HEK293 (cell line): ENCODE results near the gene ING4.

Source experiments
- CTCF ChIA-PET: fragments of 350-600 bp; formaldehyde crosslinking; extraction: SDS; loops from one replicate; lab custom pipeline; 2021; ENCODE audit warnings: antibody characterized with exemption; lab: Yijun Ruan, JAX
- POLR2A ChIA-PET: fragments of 300-600 bp; formaldehyde crosslinking; extraction: SDS; loops from one replicate; lab custom pipeline; 2020; ENCODE audit warnings: antibody characterized with exemption, inconsistent platforms; lab: Yijun Ruan, JAX
- H3K27ac ChIP-seq: fragments of 200-500 bp; sonication (Bioruptor generic); 2 replicates; pipeline ENCODE4 v1.5.1; 2014; ENCODE audit warnings: low read depth, low read length, control low read depth, inconsistent platforms; ENCODE audit errors: extremely low read depth
- H3K36me3 ChIP-seq, 2 experiments: fragments of 200-500 bp in 1 of 2; sonication (Bioruptor generic) in 1 of 2; 1 replicate in 1 of 2; 2 replicates in 1 of 2; pipeline ENCODE4 v1.5.1; 2014 to 2017; ENCODE audit warnings: inconsistent platforms in 2 of 2, low read length in 2 of 2; ENCODE audit not compliant: control insufficient read depth in 2 of 2, insufficient read depth in 1 of 2
- H3K4me1 ChIP-seq: fragments of 200-500 bp; sonication (Bioruptor generic); 2 replicates; pipeline ENCODE4 v1.5.1; 2014; ENCODE audit warnings: mild to moderate bottlenecking, low read length, inconsistent platforms; ENCODE audit not compliant: control insufficient read depth, insufficient read depth
- H3K4me3 ChIP-seq: 2 replicates; pipeline ENCODE4 v1.5.1; 2011; ENCODE audit warnings: low read depth, mild to moderate bottlenecking, control low read depth, low read length, moderate library complexity
- H3K9me3 ChIP-seq: fragments of 200-500 bp; sonication (Bioruptor generic); 2 replicates; pipeline ENCODE4 v1.5.1; 2014; ENCODE audit warnings: low read depth, low read length, inconsistent platforms; ENCODE audit not compliant: control insufficient read depth, insufficient read depth
- ATF2 ChIP-seq: fragments of 450-650 bp; formaldehyde crosslinking; IDR thresholded peaks from 2 replicates; pipeline ENCODE4 v1.5.1; 2016; ENCODE audit warnings: missing biosample characterization, missing genetic modification characterization, low read depth
- GLIS1 ChIP-seq: fragments of 450-650 bp; formaldehyde crosslinking; IDR thresholded peaks from 2 replicates; pipeline ENCODE4 v1.5.1; 2016; ENCODE audit warnings: missing biosample characterization, missing genetic modification characterization
- KLF16 ChIP-seq: fragments of 450-650 bp; formaldehyde crosslinking; IDR thresholded peaks from 2 replicates; pipeline ENCODE4 v1.5.1; 2017; ENCODE audit warnings: missing biosample characterization, missing genetic modification characterization
- OSR2 ChIP-seq: fragments of 450-650 bp; formaldehyde crosslinking; IDR thresholded peaks from 2 replicates; pipeline ENCODE4 v1.5.1; 2016; ENCODE audit warnings: missing biosample characterization, missing genetic modification characterization
- SP3 ChIP-seq: fragments of 450-650 bp; formaldehyde crosslinking; IDR thresholded peaks from 2 replicates; pipeline ENCODE4 v1.5.1; 2016; ENCODE audit warnings: missing biosample characterization, missing genetic modification characterization
- SP7 ChIP-seq: fragments of 450-650 bp; formaldehyde crosslinking; IDR thresholded peaks from 2 replicates; pipeline ENCODE4 v1.5.1; 2016; ENCODE audit warnings: missing biosample characterization, missing genetic modification characterization
- WT1 ChIP-seq: fragments of 450-650 bp; formaldehyde crosslinking; IDR thresholded peaks from 2 replicates; pipeline ENCODE4 v1.5.1; 2016; ENCODE audit warnings: missing biosample characterization, missing genetic modification characterization
- ZBTB48 ChIP-seq: fragments of 450-650 bp; formaldehyde crosslinking; IDR thresholded peaks from 2 replicates; pipeline ENCODE4 v1.5.1; 2016; ENCODE audit warnings: missing biosample characterization, missing genetic modification characterization
- ZNF114 ChIP-seq: fragments of 450-650 bp; formaldehyde crosslinking; IDR thresholded peaks from 2 replicates; pipeline ENCODE4 v1.5.0; 2017; ENCODE audit warnings: missing biosample characterization, missing genetic modification characterization
- ZNF140 ChIP-seq: fragments of 450-650 bp; formaldehyde crosslinking; IDR thresholded peaks from 2 replicates; pipeline ENCODE4 v1.5.1; 2016; ENCODE audit warnings: missing biosample characterization, missing genetic modification characterization
- ZNF266 ChIP-seq: fragments of 450-650 bp; formaldehyde crosslinking; IDR thresholded peaks from 2 replicates; pipeline ENCODE4 v1.5.1; 2016; ENCODE audit warnings: missing biosample characterization, missing genetic modification characterization, low read depth
- ZNF37A ChIP-seq: fragments of 450-650 bp; IDR thresholded peaks from 2 replicates; pipeline ENCODE4 v1.5.1; 2018; ENCODE audit warnings: missing biosample characterization, missing genetic modification characterization
- ZNF391 ChIP-seq: fragments of 450-650 bp; formaldehyde crosslinking; IDR thresholded peaks from 2 replicates; pipeline ENCODE4 v1.5.1; 2016; ENCODE audit warnings: low read depth, missing biosample characterization, missing genetic modification characterization, borderline replicate concordance
- ZNF394 ChIP-seq: fragments of 450-650 bp; formaldehyde crosslinking; IDR thresholded peaks from 2 replicates; pipeline ENCODE4 v1.5.1; 2016; ENCODE audit warnings: missing biosample characterization, missing genetic modification characterization, mild to moderate bottlenecking, moderate library complexity, borderline replicate concordance
- ZNF501 ChIP-seq: fragments of 450-650 bp; formaldehyde crosslinking; IDR thresholded peaks from 2 replicates; pipeline ENCODE4 v1.5.1; 2016; ENCODE audit warnings: missing biosample characterization, missing genetic modification characterization
- ZNF510 ChIP-seq: fragments of 450-650 bp; formaldehyde crosslinking; IDR thresholded peaks from 2 replicates; pipeline ENCODE4 v1.5.1; 2018; ENCODE audit warnings: mild to moderate bottlenecking, missing genetic modification characterization, missing biosample characterization; ENCODE audit not compliant: insufficient replicate concordance
- ZNF514 ChIP-seq: fragments of 450-650 bp; formaldehyde crosslinking; IDR thresholded peaks from 2 replicates; pipeline ENCODE4 v1.5.1; 2016; ENCODE audit warnings: missing biosample characterization, missing genetic modification characterization
- ZNF658 ChIP-seq: fragments of 450-650 bp; formaldehyde crosslinking; IDR thresholded peaks from 2 replicates; pipeline ENCODE4; 2016; ENCODE audit warnings: missing biosample characterization, missing genetic modification characterization
- ZNF677 ChIP-seq: fragments of 450-650 bp; IDR thresholded peaks from 2 replicates; pipeline ENCODE4 v1.5.0; 2018; ENCODE audit warnings: missing biosample characterization, mild to moderate bottlenecking, missing genetic modification characterization, moderate library complexity
- ZNF785 ChIP-seq: fragments of 450-650 bp; formaldehyde crosslinking; IDR thresholded peaks from 2 replicates; pipeline ENCODE4 v1.5.1; 2016; ENCODE audit warnings: missing biosample characterization, missing genetic modification characterization
- ZXDB ChIP-seq: fragments of 450-650 bp; formaldehyde crosslinking; IDR thresholded peaks from 2 replicates; pipeline ENCODE4 v1.5.1; 2016; ENCODE audit warnings: missing biosample characterization, missing genetic modification characterization
- TF ChIP-seq, protein P1 (sequence below): fragments of 450-650 bp; formaldehyde crosslinking; IDR thresholded peaks from 2 replicates; pipeline ENCODE4 v1.5.1; 2016; ENCODE audit warnings: missing biosample characterization, missing genetic modification characterization, borderline replicate concordance
- TF ChIP-seq, protein P2 (sequence below): fragments of 450-650 bp; formaldehyde crosslinking; IDR thresholded peaks from 2 replicates; pipeline ENCODE4 v1.5.1; 2017; ENCODE audit warnings: missing biosample characterization, mild to moderate bottlenecking, missing genetic modification characterization, moderate library complexity

The ING4 gene

DNA sequence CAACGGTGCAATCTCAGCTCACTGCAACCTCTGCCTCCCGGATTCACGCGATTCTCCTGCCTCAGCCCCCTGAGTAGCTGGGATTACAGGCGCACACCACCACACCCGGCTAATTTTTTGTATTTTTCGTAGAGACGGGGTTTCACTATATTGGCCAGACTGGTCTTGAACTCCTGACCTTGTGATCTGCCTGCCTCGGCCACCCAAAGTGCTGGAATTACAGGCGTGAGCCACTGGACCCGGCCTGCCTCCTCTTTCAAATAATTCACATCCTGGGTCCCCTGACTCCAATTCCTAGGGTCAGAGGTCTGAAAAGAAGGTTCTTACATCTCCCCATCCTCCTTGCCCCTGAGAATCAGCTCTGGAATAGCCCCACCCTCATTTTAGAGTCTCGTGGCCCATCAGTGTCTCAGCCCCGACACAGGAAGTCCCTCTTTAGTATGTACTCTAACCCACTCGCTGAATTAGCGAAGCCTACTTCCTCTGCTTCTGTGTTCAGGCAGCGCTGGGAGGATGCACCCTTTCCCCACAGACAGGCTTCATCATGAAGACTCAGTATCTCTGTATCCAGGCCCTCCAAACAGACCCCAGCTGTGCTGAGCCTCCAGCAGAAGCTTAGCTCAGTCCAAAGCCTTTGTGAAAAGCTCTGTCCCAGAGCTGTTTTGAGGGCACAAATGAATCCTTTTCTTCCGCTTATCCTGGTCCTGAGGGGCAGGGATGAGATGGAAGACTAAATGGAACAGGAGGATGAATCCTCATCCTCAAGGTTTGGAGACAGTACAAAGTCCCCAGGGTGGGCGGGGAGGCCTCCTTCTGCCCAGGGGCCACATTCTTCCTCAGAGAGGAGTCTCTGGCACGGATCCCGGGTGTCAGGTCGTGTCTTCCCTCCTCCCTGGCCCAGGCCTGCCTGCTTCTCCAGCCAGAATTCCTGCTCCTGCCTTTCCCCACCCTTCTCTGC is 30.6 kb downstream of the ING4 start:
- Histone ChIP-seq H3K9me3 (no peaks in the 10 kb centered on the region), H3K27ac (no peak overlapping the region), H3K4me3 (no peak overlapping the region), H3K36me3 (no peaks in the 10 kb centered on the region), H3K4me1 (peaks cover 3% of the 10 kb centered on the region; the same call in 1 of the 2 replicates)
- POLR2A ChIA-PET, result interaction anchor here (0.6 to 1.1 kb wide), 4 partner anchors 36 to 219 kb away, joined by 3 to 5 read pairs (median 4); partner anchors contain the start of genes CDCA3, COPS7A and NOP2
- TF ChIP-seq ZBTB48 (tag by site-specific recombination) (0 out of 2 replicates have a peak, but pooled peaks have one; percentile 31), ZNF394 (0 out of 2 replicates have a peak, but pooled peaks have one; percentile 15), SP3 (no peak), GLIS1 (tag by site-specific recombination) (peak; percentile 34; the same call in 1 of the 2 replicates), ZNF37A (tag by site-specific recombination) (no peak)
- CTCF ChIA-PET, result interaction anchor here (0.6 to 1.7 kb wide), 4 partner anchors 11 to 332 kb away, joined by 3 to 4 read pairs (median 4); no protein-coding TSS in a partner anchor

GRCh38 chr12:6631549-6631961 is 31.4 kb downstream of the ING4 start:
- ChIA-PET POLR2A (interaction anchor here (0.8 kb wide), 1 partner anchor 220 kb away, joined by 3 read pairs; the partner anchor contains the start of gene CDCA3), CTCF (interaction anchor here (0.6 to 1.7 kb wide), 3 partner anchors 13 to 333 kb away, joined by 3 to 4 read pairs (median 3); no protein-coding TSS in a partner anchor)
- Histone ChIP-seq H3K4me3 (no peak overlapping the region), H3K4me1 (peaks cover 3% of the 10 kb centered on the region; the same call in 1 of the 2 replicates), H3K9me3 (no peaks in the 10 kb centered on the region), H3K36me3 (no peaks in the 10 kb centered on the region), H3K27ac (0 out of 2 replicates have a peak overlapping the region, but pooled peaks have one; percentile 17)
- TF ChIP-seq ZNF140 (tag by site-specific recombination) (no peak), ZNF785 (tag by site-specific recombination) (no peak), ZNF658 (tag by site-specific recombination) (no peak), OSR2 (tag by site-specific recombination) (no peak), ZXDB (tag by site-specific recombination) (no peak), ATF2 (tag by site-specific recombination) (no peak), ZNF510 (tag by site-specific recombination) (no peak), ZNF114 (no peak), ZNF391 (tag by site-specific recombination) (no peak), ZNF514 (tag by site-specific recombination) (no peak), WT1 (no peak), KLF16 (no peak), ZNF501 (tag by site-specific recombination) (no peak), SP3 (no peak), ZNF677 (tag by site-specific recombination) (no peak), SP7 (tag by site-specific recombination) (no peak), ZNF266 (no peak)
- TF ChIP-seq, protein P1, sequence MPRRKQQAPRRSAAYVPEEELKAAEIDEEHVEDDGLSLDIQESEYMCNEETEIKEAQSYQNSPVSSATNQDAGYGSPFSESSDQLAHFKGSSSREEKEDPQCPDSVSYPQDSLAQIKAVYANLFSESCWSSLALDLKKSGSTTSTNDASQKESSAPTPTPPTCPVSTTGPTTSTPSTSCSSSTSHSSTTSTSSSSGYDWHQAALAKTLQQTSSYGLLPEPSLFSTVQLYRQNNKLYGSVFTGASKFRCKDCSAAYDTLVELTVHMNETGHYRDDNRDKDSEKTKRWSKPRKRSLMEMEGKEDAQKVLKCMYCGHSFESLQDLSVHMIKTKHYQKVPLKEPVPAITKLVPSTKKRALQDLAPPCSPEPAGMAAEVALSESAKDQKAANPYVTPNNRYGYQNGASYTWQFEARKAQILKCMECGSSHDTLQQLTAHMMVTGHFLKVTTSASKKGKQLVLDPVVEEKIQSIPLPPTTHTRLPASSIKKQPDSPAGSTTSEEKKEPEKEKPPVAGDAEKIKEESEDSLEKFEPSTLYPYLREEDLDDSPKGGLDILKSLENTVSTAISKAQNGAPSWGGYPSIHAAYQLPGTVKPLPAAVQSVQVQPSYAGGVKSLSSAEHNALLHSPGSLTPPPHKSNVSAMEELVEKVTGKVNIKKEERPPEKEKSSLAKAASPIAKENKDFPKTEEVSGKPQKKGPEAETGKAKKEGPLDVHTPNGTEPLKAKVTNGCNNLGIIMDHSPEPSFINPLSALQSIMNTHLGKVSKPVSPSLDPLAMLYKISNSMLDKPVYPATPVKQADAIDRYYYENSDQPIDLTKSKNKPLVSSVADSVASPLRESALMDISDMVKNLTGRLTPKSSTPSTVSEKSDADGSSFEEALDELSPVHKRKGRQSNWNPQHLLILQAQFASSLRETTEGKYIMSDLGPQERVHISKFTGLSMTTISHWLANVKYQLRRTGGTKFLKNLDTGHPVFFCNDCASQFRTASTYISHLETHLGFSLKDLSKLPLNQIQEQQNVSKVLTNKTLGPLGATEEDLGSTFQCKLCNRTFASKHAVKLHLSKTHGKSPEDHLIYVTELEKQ (tag by site-specific recombination), result no peak
- TF ChIP-seq, protein P2, sequence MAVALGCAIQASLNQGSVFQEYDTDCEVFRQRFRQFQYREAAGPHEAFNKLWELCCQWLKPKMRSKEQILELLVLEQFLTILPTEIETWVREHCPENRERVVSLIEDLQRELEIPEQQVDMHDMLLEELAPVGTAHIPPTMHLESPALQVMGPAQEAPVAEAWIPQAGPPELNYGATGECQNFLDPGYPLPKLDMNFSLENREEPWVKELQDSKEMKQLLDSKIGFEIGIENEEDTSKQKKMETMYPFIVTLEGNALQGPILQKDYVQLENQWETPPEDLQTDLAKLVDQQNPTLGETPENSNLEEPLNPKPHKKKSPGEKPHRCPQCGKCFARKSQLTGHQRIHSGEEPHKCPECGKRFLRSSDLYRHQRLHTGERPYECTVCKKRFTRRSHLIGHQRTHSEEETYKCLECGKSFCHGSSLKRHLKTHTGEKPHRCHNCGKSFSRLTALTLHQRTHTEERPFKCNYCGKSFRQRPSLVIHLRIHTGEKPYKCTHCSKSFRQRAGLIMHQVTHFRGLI (tag by site-specific recombination), result no peak
